BE2C (cell line): ENCODE results near the gene ANKRD28.

Source experiments
- DNase-seq: peaks from one replicate; pipeline ENCODE4 v3.0.0-alpha.2; 2020
- H3K27me3 ChIP-seq: fragments of 250-450 bp; sonication (Bioruptor Pico); 2 replicates; pipeline ENCODE4 v1.5.1; 2020; ENCODE audit warnings: mild to moderate bottlenecking
- H3K36me3 ChIP-seq: fragments of 250-450 bp; sonication (Bioruptor Pico); 2 replicates; pipeline ENCODE4 v1.5.1; 2020; ENCODE audit warnings: mild to moderate bottlenecking
- H3K4me1 ChIP-seq: fragments of 250-450 bp; sonication (Bioruptor Pico); 2 replicates; pipeline ENCODE4 v1.5.1; 2020
- H3K4me3 ChIP-seq: 2 replicates; pipeline ENCODE4 v1.5.1; 2011; ENCODE audit warnings: low read depth, low read length
- H3K9me3 ChIP-seq: fragments of 250-450 bp; sonication (Bioruptor Pico); 2 replicates; pipeline ENCODE4 v1.5.1; 2020
- TF ChIP-seq, protein P1 (sequence below): IDR thresholded peaks from 2 replicates; pipeline ENCODE4 v1.5.1; 2012; ENCODE audit warnings: mild to moderate bottlenecking, low read depth, low read length

ANKRD28 gene

DNA sequence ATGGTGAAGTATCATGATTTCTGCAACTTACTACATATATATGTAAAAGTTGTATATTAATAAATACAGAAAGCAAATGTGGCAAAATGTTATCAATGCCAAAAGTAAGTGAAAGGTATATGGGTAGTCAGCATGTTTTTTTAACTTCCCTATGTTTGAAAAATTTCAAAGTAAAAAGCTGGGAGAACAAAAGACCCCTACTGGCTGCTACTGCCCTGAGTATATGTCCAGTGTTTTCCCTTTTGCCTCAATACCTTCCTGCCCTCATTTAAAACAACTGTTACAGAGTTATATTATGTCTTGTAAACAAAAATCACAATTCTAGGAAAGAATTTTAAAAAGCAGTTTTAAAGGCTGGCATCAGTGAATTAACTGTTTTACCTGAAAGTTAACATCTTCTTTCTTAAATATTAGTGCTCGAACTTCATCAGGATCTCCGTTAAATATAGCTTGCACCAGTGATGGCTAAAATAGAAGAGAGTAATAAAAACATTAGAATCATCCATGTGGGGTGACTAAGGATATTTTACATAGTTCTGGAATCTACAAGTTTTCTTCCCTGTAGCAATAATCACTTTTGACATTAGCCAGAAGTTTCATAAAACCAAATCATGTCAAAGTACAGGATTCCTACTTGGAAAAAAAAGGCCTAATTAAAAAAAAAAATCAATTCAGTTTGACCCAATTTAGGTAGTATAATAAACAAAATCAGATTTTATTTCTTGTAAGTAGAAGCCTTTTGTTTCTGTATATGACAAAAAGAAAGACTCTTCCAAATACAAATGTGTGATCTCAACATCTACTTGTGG lies 2.7 kb downstream of the ANKRD28 start:
- no peaks in the 10 kb centered on the region for H3K4me1 ChIP-seq
- no peak overlapping the region for H3K4me3 ChIP-seq

DNA sequence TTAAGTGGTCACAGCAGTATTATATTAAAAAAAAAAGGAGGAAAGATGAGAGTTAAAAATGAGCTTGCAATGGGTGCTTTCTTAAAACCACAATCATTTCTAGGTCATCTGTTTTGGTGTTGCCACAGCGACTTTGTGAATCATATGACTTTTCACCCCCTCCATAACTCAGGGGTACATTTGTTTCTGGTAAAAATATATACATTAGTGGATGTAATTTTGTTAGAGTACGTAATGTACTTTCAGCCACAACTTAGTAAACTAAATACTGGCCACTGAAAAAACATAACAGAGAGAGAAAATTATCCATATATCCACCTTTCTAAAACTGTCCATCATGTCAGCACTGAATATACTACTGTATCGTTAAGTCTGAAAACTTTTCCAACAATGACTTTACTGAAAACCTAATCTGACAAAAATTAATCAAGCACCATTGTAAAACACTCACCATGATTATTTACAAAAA lies 3.4 kb downstream of the ANKRD28 start:
- no peaks in the 10 kb centered on the region for H3K27me3 ChIP-seq
- H3K4me3 ChIP-seq: no peak overlapping the region
- no peaks in the 10 kb centered on the region for H3K36me3 ChIP-seq
- H3K4me1 ChIP-seq: no peaks in the 10 kb centered on the region
- H3K9me3 ChIP-seq: no peaks in the 10 kb centered on the region
- no peak for DNase-seq
- TF ChIP-seq, protein P1, sequence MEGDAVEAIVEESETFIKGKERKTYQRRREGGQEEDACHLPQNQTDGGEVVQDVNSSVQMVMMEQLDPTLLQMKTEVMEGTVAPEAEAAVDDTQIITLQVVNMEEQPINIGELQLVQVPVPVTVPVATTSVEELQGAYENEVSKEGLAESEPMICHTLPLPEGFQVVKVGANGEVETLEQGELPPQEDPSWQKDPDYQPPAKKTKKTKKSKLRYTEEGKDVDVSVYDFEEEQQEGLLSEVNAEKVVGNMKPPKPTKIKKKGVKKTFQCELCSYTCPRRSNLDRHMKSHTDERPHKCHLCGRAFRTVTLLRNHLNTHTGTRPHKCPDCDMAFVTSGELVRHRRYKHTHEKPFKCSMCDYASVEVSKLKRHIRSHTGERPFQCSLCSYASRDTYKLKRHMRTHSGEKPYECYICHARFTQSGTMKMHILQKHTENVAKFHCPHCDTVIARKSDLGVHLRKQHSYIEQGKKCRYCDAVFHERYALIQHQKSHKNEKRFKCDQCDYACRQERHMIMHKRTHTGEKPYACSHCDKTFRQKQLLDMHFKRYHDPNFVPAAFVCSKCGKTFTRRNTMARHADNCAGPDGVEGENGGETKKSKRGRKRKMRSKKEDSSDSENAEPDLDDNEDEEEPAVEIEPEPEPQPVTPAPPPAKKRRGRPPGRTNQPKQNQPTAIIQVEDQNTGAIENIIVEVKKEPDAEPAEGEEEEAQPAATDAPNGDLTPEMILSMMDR: no peak

More for the DNA sequence above, 2.7 kb downstream of the ANKRD28 start:
- TF ChIP-seq, protein P1: no peak
- Histone ChIP-seq H3K9me3 (no peaks in the 10 kb centered on the region), H3K36me3 (no peaks in the 10 kb centered on the region), H3K27me3 (no peaks in the 10 kb centered on the region)
- no peak for DNase-seq

DNA sequence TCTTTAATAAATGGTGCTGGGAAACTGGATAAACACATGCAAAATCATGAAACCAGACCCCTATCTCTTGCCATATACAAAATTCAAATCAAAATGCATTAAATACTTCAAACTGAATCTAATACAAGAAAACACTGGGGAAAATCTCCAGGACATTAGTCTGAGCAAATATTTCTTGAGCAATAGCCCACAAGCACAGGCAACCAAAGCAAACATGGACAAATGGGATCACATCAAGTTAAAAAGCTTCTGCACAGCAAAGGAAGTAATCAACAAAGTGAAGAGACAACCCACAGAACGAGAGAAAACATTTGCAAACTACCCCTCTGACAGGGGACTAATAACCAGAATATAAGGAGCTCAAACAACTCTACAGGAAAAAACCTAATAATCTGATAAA lies 6.3 kb downstream of the ANKRD28 start:
- H3K4me1 ChIP-seq: no peaks in the 10 kb centered on the region
- no peaks in the 10 kb centered on the region for H3K36me3 ChIP-seq
- DNase-seq: no peak
- TF ChIP-seq, protein P1: no peak
- no peak overlapping the region for H3K4me3 ChIP-seq
- H3K27me3 ChIP-seq: no peaks in the 10 kb centered on the region
- no peaks in the 10 kb centered on the region for H3K9me3 ChIP-seq

DNA sequence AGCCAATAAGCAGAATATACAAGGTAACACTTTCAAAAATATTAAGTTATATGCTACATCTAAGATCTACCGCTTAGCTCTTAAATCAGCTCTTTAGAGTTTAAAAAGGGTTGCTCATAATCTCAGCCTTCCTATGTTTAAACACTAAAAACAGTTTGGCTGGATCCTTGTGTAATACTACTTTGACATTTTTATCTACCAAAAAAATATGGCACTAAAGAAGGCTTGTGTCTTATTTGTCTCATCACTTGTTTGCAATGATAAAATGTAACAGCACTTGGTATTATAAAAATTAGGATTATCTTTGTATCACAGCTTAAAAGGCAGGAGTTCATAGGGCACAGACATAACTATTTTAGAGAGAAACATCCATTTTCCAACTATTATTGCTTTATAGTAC lies 9.8 kb downstream of the ANKRD28 start:
- Histone ChIP-seq H3K4me1 (no peaks in the 10 kb centered on the region), H3K36me3 (no peaks in the 10 kb centered on the region)
- TF ChIP-seq, protein P1: no peak

DNA sequence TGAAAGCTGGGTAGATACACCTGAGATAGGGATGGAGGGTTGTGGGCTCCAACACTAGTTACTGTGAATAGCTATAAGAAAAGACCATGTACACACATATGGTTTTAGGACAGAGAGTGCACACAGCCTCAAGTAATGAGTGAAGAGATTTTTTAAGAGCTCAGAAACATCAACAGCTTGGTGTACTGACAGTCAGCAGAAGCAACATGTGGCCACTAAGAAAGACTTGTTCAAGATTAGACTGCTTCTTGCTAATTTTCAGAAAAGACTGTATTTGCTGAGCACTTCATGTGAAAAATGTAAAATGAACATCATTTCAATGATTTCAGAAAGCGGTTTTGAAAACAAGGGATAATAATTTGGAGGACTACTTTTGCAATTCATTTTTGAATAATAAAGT lies 10.3 kb downstream of the ANKRD28 start:
- TF ChIP-seq, protein P1: no peak
- Histone ChIP-seq H3K4me1 (no peaks in the 10 kb centered on the region), H3K36me3 (no peaks in the 10 kb centered on the region), H3K27me3 (no peaks in the 10 kb centered on the region), H3K4me3 (no peak overlapping the region), H3K9me3 (no peaks in the 10 kb centered on the region)
- no peak for DNase-seq

More for the DNA sequence above, 9.8 kb downstream of the ANKRD28 start:
- Histone ChIP-seq H3K27me3 (no peaks in the 10 kb centered on the region), H3K4me3 (no peak overlapping the region), H3K9me3 (no peaks in the 10 kb centered on the region)
- no peak for DNase-seq

DNA sequence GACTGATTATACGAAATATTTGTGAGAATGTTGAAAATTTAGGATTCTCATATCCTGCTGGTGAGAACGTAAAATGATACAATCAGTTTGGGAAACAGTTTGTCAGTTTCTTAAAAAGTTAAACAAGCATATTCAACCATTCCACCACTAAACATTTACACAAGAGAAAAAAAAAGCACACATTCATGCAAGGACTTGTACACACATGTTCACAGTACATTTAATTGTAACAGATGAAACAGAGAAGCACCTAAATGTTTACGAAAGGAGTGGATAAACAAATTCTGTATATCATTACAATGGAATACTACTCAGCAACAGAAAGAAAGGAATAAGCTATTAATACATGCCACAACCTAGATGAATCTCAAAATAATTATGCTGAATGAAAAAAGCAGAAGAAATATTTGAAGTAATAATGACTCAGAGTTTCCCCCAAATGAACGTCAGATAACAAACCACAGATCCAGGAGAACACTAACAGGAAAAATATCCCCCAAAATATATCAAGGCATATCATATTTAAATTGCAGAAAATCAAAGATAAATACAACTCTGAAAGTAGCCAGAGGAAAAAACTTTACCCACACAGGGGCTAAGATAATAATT lies 14.3 kb downstream of the ANKRD28 start:
- no peak overlapping the region for H3K4me3 ChIP-seq
- H3K36me3 ChIP-seq: no peaks in the 10 kb centered on the region
- H3K27me3 ChIP-seq: no peaks in the 10 kb centered on the region
- no peak for DNase-seq
- no peaks in the 10 kb centered on the region for H3K4me1 ChIP-seq
- no peaks in the 10 kb centered on the region for H3K9me3 ChIP-seq
- TF ChIP-seq, protein P1: no peak
